ENCODE data around the gene ARL11. TPM values are rescaled to one million over a fixed set of nuclear protein-coding genes. Genes with fewer than 3 reads are reported as not detected.
"Not testable (repeated sequence)": the region's sequence is repeated elsewhere in the genome, so short reads cannot be mapped to it uniquely, and the experiment has no call there.

Gene ARL11
- total RNA-seq, 3 donors from 2014 or later, result 0.98 to 1.4 (median 1.3) TPM

- Histone ChIP-seq H3K27ac (no peak overlapping the region), H3K36me3 (no peaks in the 10 kb centered on the region), H3K4me1 (no peaks in the 10 kb centered on the region), H3K4me3 (no peak overlapping the region), H3K9me3 (no peaks in the 10 kb centered on the region), H3K27me3 (no peaks in the 10 kb centered on the region)
- intact Hi-C loops (cut with DNase I; ENCODE audit: low total_unique reads), result no loop called here
- DNase-seq (ENCODE audit: low spot score in 2 of 2), result no peak
- TF ChIP-seq POLR2AphosphoS5 (IDR thresholded peaks at IDR 0.05) (no peak), POLR2A (IDR thresholded peaks at IDR 0.05) (no peak)
- TF ChIP-seq, protein P1, sequence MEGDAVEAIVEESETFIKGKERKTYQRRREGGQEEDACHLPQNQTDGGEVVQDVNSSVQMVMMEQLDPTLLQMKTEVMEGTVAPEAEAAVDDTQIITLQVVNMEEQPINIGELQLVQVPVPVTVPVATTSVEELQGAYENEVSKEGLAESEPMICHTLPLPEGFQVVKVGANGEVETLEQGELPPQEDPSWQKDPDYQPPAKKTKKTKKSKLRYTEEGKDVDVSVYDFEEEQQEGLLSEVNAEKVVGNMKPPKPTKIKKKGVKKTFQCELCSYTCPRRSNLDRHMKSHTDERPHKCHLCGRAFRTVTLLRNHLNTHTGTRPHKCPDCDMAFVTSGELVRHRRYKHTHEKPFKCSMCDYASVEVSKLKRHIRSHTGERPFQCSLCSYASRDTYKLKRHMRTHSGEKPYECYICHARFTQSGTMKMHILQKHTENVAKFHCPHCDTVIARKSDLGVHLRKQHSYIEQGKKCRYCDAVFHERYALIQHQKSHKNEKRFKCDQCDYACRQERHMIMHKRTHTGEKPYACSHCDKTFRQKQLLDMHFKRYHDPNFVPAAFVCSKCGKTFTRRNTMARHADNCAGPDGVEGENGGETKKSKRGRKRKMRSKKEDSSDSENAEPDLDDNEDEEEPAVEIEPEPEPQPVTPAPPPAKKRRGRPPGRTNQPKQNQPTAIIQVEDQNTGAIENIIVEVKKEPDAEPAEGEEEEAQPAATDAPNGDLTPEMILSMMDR (IDR thresholded peaks at IDR 0.05), result no peak
Measured at GRCh38 chr13:49596221-49596620, 32.1 kb upstream of the ARL11 start.

- Histone ChIP-seq H3K27ac (no peak overlapping the region), H3K27me3 (no peaks in the 10 kb centered on the region), H3K9me3 (no peaks in the 10 kb centered on the region), H3K36me3 (no peaks in the 10 kb centered on the region), H3K4me3 (no peak overlapping the region), H3K4me1 (no peaks in the 10 kb centered on the region)
- intact Hi-C loops (cut with DNase I; ENCODE audit: low total_unique reads), result no loop called here
- TF ChIP-seq POLR2A (IDR thresholded peaks at IDR 0.05), result no peak
- no peak for TF ChIP-seq POLR2AphosphoS5 (IDR thresholded peaks at IDR 0.05)
- TF ChIP-seq, protein P1 (IDR thresholded peaks at IDR 0.05), result no peak
- no peak for DNase-seq (ENCODE audit: low spot score in 2 of 2)
Measured at GRCh38 chr13:49597043-49597641, 31.2 kb upstream of the ARL11 start.

DNA sequence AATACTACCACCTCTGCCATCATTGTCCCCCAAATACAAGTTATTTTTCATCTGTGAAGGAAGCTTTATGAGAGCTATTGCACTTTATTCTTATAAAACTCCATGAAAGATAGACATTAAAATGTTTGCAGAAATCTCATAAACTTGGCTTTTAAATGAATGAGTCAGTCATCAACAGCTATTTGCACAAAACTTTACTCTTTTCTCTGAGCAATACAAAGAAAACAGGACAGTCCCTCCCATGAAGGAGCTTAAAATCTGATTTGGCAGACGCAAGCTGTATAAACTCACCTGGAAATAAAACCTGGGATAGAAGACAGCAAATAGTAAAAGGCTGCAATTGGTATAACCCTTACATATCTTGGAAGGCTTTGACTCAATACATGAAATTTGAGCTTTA, 26.3 kb upstream of the ARL11 start:
- TF ChIP-seq, protein P1 (IDR thresholded peaks at IDR 0.05), result no peak
- no peak for TF ChIP-seq POLR2A (IDR thresholded peaks at IDR 0.05)
- TF ChIP-seq POLR2AphosphoS5 (IDR thresholded peaks at IDR 0.05), result no peak
- no peak overlapping the region for H3K27ac ChIP-seq
- no peaks in the 10 kb centered on the region for H3K36me3 ChIP-seq
- no peak overlapping the region for H3K4me3 ChIP-seq
- H3K27me3 ChIP-seq, result no peaks in the 10 kb centered on the region
- no peaks in the 10 kb centered on the region for H3K4me1 ChIP-seq
- no peaks in the 10 kb centered on the region for H3K9me3 ChIP-seq
- DNase-seq (ENCODE audit: low spot score in 2 of 2), result no peak
- intact Hi-C loops (cut with DNase I; ENCODE audit: low total_unique reads), result loop anchor here (10.0 kb wide), 1 partner anchor 297 kb away; no protein-coding TSS in a partner anchor

- not testable (repeated sequence) for H3K27ac ChIP-seq; H3K27me3 ChIP-seq; H3K36me3 ChIP-seq; H3K4me3 ChIP-seq; H3K4me1 ChIP-seq; H3K9me3 ChIP-seq; DNase-seq (ENCODE audit: low spot score in 2 of 2)
- intact Hi-C loops (cut with DNase I; ENCODE audit: low total_unique reads), result loop anchor here (10.0 kb wide), 1 partner anchor 298 kb away; no protein-coding TSS in a partner anchor
Measured at GRCh38 chr13:49602615-49603014, 25.7 kb upstream of the ARL11 start.

GRCh38 chr13:49604570-49604969, 23.7 kb upstream of the ARL11 start:
- H3K9me3 ChIP-seq, result no peaks in the 10 kb centered on the region
- H3K36me3 ChIP-seq, result no peaks in the 10 kb centered on the region
- no peak for DNase-seq (ENCODE audit: low spot score in 2 of 2)
- H3K4me3 ChIP-seq, result no peak overlapping the region
- H3K27me3 ChIP-seq, result no peaks in the 10 kb centered on the region
- H3K4me1 ChIP-seq, result no peaks in the 10 kb centered on the region
- H3K27ac ChIP-seq, result no peak overlapping the region
- TF ChIP-seq POLR2AphosphoS5 (IDR thresholded peaks at IDR 0.05), result no peak
- TF ChIP-seq, protein P1 (IDR thresholded peaks at IDR 0.05), result no peak
- TF ChIP-seq POLR2A (IDR thresholded peaks at IDR 0.05), result no peak
- intact Hi-C loops (cut with DNase I; ENCODE audit: low total_unique reads), result loop anchor here (10.0 kb wide), 1 partner anchor 300 kb away; no protein-coding TSS in a partner anchor
